ENCODE data around the gene GPC5. TPM values are rescaled to one million over a fixed set of nuclear protein-coding genes. Genes with fewer than 3 reads are reported as not detected.

The GPC5 gene
- total and polyA plus RNA-seq, 4 donors = 0.51 to 22.4 (median 2.0) TPM

GRCh38 chr13:91383836-91384235, 14.6 kb upstream of the GPC5 start:
- WGBS = 80% methylated on average over 4 of the region's 4 CpGs
- no peak overlapping the region for H3K27ac ChIP-seq (ENCODE audit: low read depth in 1 of 2, low read length in 2 of 2)
- no peak for DNase-seq (ENCODE audit: low spot score)
- no peaks in the 10 kb centered on the region for H3K9me3 ChIP-seq (ENCODE audit: control insufficient read depth in 4 of 4, low read length in 3 of 4)
- no peaks in the 10 kb centered on the region for H3K27me3 ChIP-seq (ENCODE audit: control insufficient read depth in 4 of 4, insufficient read depth in 4 of 4, low read length in 3 of 4)
- H3K4me1 ChIP-seq (ENCODE audit: control insufficient read depth in 4 of 4, insufficient read depth in 4 of 4, low read length in 3 of 4) = no peaks in the 10 kb centered on the region
- TF ChIP-seq RAD21 (IDR thresholded peaks at IDR 0.05) = no peak
- no peak for TF ChIP-seq YY1 (IDR thresholded peaks at IDR 0.05)
- no peak for TF ChIP-seq NR2F2 (IDR thresholded peaks at IDR 0.05)
- no peak for TF ChIP-seq ZBTB33 (IDR thresholded peaks at IDR 0.05)
- no peak for TF ChIP-seq JUND (IDR thresholded peaks at IDR 0.05)
- TF ChIP-seq EGR1 (IDR thresholded peaks at IDR 0.05; ENCODE audit: low read depth in 2 of 2) = no peak
- no peak for TF ChIP-seq HNF4A (conservative IDR thresholded peaks at IDR 0.05)
- TF ChIP-seq FOXA1 (IDR thresholded peaks at IDR 0.05) = no peak
- TF ChIP-seq RXRA (IDR thresholded peaks at IDR 0.05) = no peak
- TF ChIP-seq, protein P1, sequence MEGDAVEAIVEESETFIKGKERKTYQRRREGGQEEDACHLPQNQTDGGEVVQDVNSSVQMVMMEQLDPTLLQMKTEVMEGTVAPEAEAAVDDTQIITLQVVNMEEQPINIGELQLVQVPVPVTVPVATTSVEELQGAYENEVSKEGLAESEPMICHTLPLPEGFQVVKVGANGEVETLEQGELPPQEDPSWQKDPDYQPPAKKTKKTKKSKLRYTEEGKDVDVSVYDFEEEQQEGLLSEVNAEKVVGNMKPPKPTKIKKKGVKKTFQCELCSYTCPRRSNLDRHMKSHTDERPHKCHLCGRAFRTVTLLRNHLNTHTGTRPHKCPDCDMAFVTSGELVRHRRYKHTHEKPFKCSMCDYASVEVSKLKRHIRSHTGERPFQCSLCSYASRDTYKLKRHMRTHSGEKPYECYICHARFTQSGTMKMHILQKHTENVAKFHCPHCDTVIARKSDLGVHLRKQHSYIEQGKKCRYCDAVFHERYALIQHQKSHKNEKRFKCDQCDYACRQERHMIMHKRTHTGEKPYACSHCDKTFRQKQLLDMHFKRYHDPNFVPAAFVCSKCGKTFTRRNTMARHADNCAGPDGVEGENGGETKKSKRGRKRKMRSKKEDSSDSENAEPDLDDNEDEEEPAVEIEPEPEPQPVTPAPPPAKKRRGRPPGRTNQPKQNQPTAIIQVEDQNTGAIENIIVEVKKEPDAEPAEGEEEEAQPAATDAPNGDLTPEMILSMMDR (IDR thresholded peaks at IDR 0.05; ENCODE audit: low read depth, low read length, missing input control) = no peak
- no peak overlapping the region for H3K4me3 ChIP-seq (ENCODE audit: low read depth in 1 of 3, low read length in 3 of 3)
- H3K9ac ChIP-seq (ENCODE audit: low read depth in 1 of 2, low read length in 2 of 2) = no peak overlapping the region
- no peaks in the 10 kb centered on the region for H3K36me3 ChIP-seq (ENCODE audit: control insufficient read depth in 4 of 4, insufficient read depth in 3 of 4, low read depth in 1 of 4, low read length in 3 of 4)

DNA sequence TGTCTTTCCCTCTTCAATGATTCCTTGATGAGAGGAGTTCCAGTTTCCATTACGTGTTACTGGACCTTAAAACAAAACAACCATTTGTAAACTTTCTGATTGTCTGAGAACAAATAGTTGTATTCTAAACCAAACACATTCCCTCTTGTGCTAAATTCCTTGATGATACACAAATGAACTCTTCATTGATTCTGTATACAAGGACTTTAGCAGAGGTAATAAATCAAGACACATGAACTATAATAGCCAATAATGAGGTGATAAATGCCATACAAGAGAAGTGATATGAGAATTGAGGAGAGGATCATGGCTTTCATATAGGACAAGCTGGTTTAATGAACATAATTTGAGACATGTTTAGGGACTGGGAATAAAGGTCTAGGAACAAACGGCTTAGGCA, 13.5 kb upstream of the GPC5 start:
- no peak overlapping the region for H3K9ac ChIP-seq (ENCODE audit: low read depth in 1 of 2, low read length in 2 of 2)
- no peaks in the 10 kb centered on the region for H3K9me3 ChIP-seq (ENCODE audit: control insufficient read depth in 4 of 4, low read length in 3 of 4)
- H3K4me1 ChIP-seq (ENCODE audit: control insufficient read depth in 4 of 4, insufficient read depth in 4 of 4, low read length in 3 of 4) = no peaks in the 10 kb centered on the region
- 85% methylated on average over 2 of the region's 2 CpGs for WGBS
- DNase-seq (ENCODE audit: low spot score) = no peak
- no peaks in the 10 kb centered on the region for H3K36me3 ChIP-seq (ENCODE audit: control insufficient read depth in 4 of 4, insufficient read depth in 3 of 4, low read depth in 1 of 4, low read length in 3 of 4)
- TF ChIP-seq YY1 (IDR thresholded peaks at IDR 0.05) = no peak
- no peak for TF ChIP-seq FOXA1 (IDR thresholded peaks at IDR 0.05)
- TF ChIP-seq REST (IDR thresholded peaks at IDR 0.05) = no peak
- TF ChIP-seq TAF1 (conservative IDR thresholded peaks at IDR 0.05) = no peak
- TF ChIP-seq GABPA (IDR thresholded peaks at IDR 0.05 in 1 of 2, conservative IDR thresholded peaks at IDR 0.05 in 1 of 2) = no peak
- TF ChIP-seq ATF3 (IDR thresholded peaks at IDR 0.05) = no peak
- no peak for TF ChIP-seq SP1 (IDR thresholded peaks at IDR 0.05)
- no peak for TF ChIP-seq EGR1 (IDR thresholded peaks at IDR 0.05; ENCODE audit: low read depth in 2 of 2)
- TF ChIP-seq RXRA (IDR thresholded peaks at IDR 0.05) = no peak
- no peak for TF ChIP-seq ZBTB33 (IDR thresholded peaks at IDR 0.05)
- TF ChIP-seq MAX (IDR thresholded peaks at IDR 0.05) = no peak
- H3K27ac ChIP-seq (ENCODE audit: low read depth in 1 of 2, low read length in 2 of 2) = no peak overlapping the region
- H3K4me3 ChIP-seq (ENCODE audit: low read depth in 1 of 3, low read length in 3 of 3) = no peak overlapping the region
- no peaks in the 10 kb centered on the region for H3K27me3 ChIP-seq (ENCODE audit: control insufficient read depth in 4 of 4, insufficient read depth in 4 of 4, low read length in 3 of 4)
